ENCODE data around the gene NEGR1. TPM values are rescaled to one million over a fixed set of nuclear protein-coding genes. Genes with fewer than 3 reads are reported as not detected.

The NEGR1 gene
- total and polyA plus RNA-seq, 2 donors (not counting 3 experiments of a cell fraction or from before 2014, with no cell fraction given) = 6.8 to 21.8 TPM

DNA sequence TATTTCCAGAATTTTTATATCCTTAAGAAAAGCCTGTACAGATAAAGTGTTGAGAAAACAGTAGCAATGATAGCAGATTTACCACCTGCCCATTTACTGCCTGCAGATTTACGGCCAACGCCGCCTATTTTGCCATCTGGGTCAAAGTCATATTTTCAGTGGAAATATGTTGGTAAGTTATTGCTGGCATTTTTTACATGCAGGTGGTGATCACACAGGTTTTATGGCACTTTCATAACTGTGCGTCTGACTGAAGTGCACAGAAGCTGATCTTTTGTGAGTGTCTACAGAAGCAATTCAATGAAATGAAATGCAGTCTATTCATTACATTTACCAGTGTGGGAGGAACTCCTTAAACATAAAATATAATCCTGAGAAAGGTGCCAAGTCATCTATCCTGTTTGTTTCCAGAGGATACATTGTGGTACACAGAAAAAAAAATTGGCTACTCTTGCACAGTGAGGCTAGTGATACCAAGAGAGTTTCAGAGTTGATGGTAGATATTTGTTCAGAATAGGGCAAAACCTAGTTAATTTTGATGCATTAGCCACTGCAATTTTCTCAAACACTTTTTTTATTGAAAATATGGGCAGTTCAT is 458.5 kb downstream of the NEGR1 start:
- Histone ChIP-seq H3K79me2 (ENCODE audit: control insufficient read depth, insufficient read depth, low read length) (no peaks in the 10 kb centered on the region), H3K36me3 (ENCODE audit: control insufficient read depth in 2 of 2, extremely low read depth in 1 of 2, insufficient read depth in 2 of 2, low read length in 2 of 2) (no peaks in the 10 kb centered on the region), H3K9me3 (replicated peaks; ENCODE audit: control insufficient read depth, insufficient read depth, low read length) (no peaks in the 10 kb centered on the region), H4K20me1 (replicated peaks; ENCODE audit: control insufficient read depth, extremely low read depth, insufficient read depth, low read length) (no peaks in the 10 kb centered on the region), H3K9ac (replicated peaks; ENCODE audit: extremely low read depth, insufficient read depth, low read length) (no peak overlapping the region), H2AFZ (ENCODE audit: low read depth, low read length) (no peak overlapping the region), H3K4me3 (replicated peaks in 1 of 3; ENCODE audit: insufficient read depth in 1 of 3, low read depth in 1 of 3, low read length in 3 of 3) (no peak overlapping the region), H3K27me3 (ENCODE audit: control insufficient read depth in 2 of 2, insufficient read depth in 2 of 2, low read length in 2 of 2) (no peaks in the 10 kb centered on the region), H3K9me1 (replicated peaks; ENCODE audit: control insufficient read depth, extremely low read depth, insufficient read depth, low read length) (no peaks in the 10 kb centered on the region), H3K4me2 (ENCODE audit: insufficient read depth, low read length) (no peak overlapping the region), H3K4me1 (ENCODE audit: control insufficient read depth, extremely low read depth, insufficient read depth, low read length) (no peaks in the 10 kb centered on the region), H3K27ac (ENCODE audit: insufficient read depth, low read depth, low read length) (no peak overlapping the region)
- ChIA-PET CTCF (no interaction called here), POLR2A (no interaction called here)
- intact Hi-C loops (cut with micrococcal nuclease) (no loop called here), dilution Hi-C loops (cut with MboI; ENCODE audit: extremely low pct_ligation_motif_present, low sequenced_read_pairs) (no loop called here)
- FAIRE-seq (no peak), DNase-seq (ENCODE audit: low read depth, low spot score) (no peak)
- no peak for TF ChIP-seq FOS (IDR thresholded peaks at IDR 0.05; ENCODE audit: borderline replicate concordance, insufficient read depth, low read length)
- no peak for TF ChIP-seq POLR2A (IDR thresholded peaks at IDR 0.05; ENCODE audit: low read depth, low read length)
- TF ChIP-seq, protein P1, sequence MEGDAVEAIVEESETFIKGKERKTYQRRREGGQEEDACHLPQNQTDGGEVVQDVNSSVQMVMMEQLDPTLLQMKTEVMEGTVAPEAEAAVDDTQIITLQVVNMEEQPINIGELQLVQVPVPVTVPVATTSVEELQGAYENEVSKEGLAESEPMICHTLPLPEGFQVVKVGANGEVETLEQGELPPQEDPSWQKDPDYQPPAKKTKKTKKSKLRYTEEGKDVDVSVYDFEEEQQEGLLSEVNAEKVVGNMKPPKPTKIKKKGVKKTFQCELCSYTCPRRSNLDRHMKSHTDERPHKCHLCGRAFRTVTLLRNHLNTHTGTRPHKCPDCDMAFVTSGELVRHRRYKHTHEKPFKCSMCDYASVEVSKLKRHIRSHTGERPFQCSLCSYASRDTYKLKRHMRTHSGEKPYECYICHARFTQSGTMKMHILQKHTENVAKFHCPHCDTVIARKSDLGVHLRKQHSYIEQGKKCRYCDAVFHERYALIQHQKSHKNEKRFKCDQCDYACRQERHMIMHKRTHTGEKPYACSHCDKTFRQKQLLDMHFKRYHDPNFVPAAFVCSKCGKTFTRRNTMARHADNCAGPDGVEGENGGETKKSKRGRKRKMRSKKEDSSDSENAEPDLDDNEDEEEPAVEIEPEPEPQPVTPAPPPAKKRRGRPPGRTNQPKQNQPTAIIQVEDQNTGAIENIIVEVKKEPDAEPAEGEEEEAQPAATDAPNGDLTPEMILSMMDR (IDR thresholded peaks at IDR 0.05; ENCODE audit: extremely low read depth in 1 of 2, insufficient read depth in 1 of 2, low read depth in 1 of 2, low read length in 2 of 2) = no peak
- TF ChIP-seq POLR2AphosphoS5 (IDR thresholded peaks at IDR 0.05; ENCODE audit: insufficient read depth, low read depth, low read length) = no peak
- no peak for TF ChIP-seq GATA2 (IDR thresholded peaks at IDR 0.05; ENCODE audit: insufficient read depth, insufficient read length, low read depth, low read length)
- TF ChIP-seq EZH2 (IDR thresholded peaks at IDR 0.05; ENCODE audit: borderline replicate concordance, low read depth, low read length, severe bottlenecking) = no peak
- TF ChIP-seq MYC (IDR thresholded peaks at IDR 0.05; ENCODE audit: low read depth, low read length) = no peak
- TF ChIP-seq, protein P2, sequence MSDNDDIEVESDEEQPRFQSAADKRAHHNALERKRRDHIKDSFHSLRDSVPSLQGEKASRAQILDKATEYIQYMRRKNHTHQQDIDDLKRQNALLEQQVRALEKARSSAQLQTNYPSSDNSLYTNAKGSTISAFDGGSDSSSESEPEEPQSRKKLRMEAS (IDR thresholded peaks at IDR 0.05; ENCODE audit: insufficient read depth, insufficient read length) = no peak
- TF ChIP-seq JUN (IDR thresholded peaks at IDR 0.05; ENCODE audit: borderline replicate concordance, insufficient read depth, insufficient read length, low read depth) = no peak
- BruUV-seq (replicated peaks) = no TSS peak
